GM18858 (cell line): ENCODE data around the gene IGF2.

Experiments used
- ATAC-seq: cut with Tn5 transposase; IDR thresholded peaks from one replicate; pipeline ENCODE4 v1.9.1; 2021; ENCODE audit not compliant: unreplicated experiment

IGF2 gene

DNA sequence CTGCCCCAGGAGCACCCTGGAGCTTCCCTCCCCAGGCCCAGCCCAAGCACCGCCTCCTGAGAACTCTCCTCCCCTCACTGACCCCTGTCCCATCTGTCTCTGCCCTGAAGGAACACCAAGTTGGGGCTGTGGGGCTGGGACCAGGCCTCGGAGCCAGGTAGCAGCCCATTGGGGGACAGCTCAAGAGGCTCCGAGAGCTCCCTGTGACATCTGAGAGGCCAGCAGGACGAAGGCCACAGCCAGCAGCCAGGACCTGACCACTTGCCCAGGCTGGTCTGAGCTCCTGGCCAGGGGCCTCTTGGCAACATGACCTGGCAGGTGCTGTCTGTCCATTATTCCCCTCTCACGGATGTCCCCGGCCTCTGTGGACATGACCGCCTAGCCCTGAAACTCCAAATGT lies 33.7 kb downstream of the IGF2 start:
- no peak for ATAC-seq

DNA sequence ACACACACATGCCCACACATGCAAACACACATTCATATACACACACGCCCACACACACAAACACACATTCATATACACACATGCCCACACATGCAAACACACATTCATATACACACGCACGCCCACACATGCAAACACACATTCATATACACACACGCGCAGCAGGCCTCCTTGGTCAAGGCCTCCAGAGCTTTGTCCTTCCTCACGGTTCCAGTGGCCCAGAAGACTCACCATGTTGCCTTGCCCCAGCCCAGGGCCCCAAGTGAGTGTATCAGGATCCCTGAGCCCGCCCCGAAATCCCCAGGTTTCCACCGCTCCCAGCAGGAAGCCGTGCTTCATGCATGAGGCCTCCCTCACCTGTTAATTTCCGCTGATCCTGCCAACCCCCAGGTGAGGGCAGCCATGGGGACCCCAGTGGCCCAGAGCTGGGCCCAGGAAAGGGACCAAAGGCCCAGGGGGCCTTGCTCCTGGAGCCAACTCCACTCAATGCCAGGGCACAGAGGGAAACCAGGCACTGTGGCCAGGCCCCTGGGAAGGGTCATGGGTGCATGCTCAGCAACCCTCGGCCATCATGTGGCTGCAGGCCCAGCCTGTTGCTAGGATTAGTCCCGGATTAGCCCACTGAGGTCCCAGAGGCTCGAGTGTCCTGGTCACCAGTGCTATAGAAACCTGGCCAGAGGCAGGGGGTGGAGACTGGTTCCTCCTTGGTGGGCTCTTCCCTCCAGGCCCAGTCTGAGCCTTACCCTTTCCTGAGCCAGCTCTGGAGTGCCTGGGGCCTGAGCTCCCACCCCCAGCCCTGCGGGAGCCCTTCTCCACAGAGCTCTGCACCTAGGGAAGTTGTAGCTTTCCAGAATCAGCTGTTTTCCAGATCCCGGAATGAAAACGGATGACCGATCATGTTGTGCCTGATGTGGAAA lies 34.4 kb downstream of the IGF2 start:
- ATAC-seq, result no peak

DNA sequence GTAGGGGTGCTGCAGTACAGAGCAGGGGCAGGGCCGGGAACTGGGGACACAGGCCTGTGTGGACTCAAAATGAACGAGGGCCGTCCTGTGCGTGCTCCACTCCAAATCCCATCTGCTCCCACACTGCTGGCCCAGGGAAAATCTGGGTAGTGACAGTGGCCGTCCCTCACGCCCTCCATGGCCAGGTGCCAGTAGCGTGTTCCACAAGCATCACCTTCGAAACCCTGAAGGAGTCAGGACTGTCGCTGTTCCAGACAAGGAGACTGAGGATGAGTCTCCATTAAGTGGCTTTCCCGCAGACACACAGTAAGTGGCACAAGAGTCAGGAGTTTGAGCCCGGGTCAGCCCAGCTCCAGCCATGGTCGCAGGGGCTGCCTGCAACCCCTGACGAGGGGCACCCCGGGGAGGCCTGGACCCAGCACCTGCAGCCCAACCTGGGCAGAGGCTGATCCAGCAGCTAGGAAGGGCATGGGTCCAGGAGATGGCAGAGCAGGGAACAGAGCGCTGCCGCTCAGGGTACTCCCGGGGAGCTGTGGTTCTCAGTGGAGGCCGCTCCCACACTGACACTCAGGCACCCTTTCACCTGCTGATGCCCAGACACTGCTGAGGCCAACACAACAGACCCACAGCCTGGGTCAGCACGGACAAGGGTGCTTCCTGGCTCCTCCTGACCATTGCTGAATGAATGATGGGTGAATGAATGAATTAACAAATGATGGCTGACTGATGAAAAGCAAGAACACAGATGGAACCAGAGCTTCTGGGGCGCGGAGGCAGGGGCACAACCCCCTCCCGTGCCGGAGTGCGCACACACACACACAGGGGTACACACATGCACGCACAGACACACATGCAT lies 35.3 kb downstream of the IGF2 start:
- no peak for ATAC-seq

DNA sequence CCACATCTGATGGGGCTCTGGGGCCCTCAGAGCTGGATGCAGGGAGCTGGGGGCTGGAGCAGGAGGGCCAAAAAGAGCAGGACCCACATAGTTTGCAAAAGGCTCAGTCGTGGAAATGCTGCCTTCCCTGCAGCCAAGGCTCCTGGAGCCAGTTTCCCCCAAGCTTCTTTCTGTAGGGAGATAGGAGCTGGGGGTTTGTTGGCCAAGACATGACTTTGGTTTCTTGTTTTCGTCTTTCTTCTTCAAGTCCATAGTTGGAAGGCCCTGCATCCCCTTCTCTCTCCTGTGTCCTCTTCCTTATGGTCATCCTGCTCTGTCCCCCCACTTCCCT lies 36.3 kb downstream of the IGF2 start:
- ATAC-seq, result no peak

DNA sequence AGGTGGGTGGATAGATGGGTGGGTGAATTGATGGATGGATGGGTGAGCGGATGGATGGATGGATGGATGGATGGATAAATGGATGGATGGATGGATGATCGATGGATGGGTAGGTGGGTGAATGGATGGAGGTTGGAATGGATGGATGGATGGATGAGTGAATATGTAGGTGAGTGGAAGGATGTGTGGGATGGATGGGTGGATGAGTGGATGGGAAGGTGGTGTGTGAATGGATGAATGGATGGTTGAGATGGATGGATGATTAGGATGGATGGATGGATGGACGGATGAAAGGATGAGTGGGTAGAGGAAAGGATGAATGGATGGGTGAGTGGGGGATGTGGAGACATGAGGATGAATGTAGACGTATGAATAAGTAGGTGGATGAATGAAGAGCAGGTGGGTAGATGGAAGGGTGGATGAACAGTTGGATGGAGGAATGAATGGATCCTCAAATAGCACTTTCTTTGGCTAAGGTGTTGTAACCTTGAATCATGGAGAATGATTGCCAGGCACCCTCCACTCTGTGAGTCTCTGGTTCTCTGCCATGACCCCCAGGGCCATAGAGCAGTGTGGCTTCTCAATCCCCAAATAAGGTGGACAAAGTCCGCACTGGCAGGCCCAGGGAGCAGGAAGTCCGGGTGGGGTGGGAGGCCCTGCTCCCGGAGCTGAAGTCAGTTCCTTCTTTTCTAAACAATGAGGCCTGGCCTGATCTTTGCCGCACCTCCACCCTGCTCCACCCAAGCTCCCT lies 36.9 kb downstream of the IGF2 start:
- no peak for ATAC-seq

DNA sequence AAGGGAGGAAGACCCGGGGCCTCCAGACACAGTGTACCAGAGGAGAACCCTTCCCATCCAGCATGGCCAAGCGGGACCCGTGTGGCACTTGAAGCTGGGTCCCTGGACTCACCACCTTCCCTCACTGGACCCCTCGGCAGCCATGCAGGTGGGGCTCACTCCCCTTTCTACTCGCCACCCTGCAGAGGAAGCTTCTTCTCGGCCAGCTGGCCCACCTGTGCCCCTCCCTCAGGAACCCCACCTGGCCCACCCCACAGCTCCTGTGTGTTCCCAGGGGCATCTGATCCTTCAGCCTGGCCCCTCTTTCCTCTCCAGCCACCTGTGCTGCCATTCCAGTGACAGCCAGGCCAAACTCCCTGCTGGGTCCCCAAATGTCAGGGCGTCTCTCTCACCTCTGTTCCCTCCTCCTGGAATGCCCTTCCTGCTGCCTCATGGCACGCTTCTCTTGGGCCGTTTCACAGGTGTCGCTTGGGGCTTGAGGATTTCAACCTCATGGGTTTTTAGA lies 38.0 kb downstream of the IGF2 start:
- no peak for ATAC-seq

DNA sequence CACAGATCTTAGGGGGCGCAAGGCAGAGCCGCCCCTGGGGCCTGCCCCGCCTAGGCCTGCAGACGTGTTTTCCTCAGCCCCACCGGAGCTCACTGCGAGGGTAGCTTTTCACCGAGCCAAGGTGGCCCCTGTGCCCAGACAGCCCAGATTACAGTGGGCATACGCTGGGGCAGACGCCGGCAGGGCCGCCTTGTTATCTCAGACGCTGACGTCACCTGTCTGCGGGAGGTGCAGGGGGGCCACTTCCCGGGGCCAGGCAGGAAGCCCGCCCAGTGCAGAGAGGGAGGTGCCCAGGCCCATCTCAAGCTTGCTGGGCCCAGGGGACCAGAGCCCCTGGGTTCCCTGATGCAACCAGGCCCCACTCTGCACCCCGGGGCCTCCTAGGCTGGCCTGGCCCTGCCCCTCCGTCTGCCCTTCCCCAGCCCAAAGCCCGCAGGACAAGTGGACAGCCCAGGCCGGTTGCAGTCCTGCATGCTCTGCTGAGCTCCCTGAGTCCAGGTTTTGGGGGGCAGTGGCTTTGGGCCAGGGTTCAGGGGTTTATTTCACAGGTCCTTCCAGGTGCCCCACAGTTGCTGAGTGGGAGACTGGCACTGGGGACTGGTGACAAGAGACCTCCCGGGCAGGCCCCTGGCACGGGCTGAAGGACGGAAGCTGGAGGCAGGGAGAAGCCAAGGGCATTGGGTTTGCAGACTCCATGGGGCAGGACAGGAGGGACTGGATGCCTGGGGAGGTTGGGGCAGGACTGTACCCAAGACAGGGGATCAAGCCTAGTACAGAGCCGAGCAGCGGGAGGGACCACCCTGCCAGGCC lies 38.6 kb downstream of the IGF2 start:
- no peak for ATAC-seq

DNA sequence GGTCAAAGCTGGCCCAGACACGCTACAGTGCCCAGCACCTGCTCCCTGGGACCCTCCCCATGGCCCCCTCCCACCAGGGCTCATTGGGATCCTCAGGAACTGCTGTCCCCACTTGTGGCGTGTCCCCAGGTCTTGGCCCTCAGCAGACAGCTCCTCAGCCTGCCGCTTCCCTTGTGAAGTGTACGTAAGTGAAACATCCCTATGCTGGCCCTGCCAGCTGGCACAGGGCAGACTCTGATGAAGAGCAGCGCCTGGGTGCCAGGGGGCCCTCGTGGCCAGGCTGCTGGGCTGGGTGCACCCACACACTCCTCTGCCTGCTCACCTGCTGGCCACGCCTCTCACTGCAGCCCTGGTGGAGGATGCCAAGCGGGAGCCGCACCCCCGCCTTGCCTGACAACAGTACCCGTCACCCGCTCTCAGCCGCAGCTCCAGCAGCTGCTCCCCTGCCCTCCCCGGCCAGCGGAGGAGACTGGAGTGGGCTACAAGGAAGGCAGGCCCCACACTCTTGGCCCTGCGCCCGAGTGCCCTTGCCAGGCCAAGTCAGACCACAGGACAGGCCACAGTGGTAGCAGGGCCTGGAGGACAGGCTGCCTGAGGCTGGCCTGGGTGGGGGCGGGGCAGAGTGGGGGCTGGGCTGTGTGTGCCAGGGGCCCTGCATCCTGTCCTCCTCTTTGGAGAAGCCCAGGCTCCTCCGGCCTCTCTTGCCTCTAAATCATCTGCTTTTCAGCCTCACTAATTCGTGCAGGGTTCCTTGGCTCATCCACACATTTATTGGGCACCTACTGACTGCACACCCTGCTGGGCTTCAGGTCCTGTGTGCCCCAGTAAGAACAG lies 39.5 kb downstream of the IGF2 start:
- no peak for ATAC-seq

DNA sequence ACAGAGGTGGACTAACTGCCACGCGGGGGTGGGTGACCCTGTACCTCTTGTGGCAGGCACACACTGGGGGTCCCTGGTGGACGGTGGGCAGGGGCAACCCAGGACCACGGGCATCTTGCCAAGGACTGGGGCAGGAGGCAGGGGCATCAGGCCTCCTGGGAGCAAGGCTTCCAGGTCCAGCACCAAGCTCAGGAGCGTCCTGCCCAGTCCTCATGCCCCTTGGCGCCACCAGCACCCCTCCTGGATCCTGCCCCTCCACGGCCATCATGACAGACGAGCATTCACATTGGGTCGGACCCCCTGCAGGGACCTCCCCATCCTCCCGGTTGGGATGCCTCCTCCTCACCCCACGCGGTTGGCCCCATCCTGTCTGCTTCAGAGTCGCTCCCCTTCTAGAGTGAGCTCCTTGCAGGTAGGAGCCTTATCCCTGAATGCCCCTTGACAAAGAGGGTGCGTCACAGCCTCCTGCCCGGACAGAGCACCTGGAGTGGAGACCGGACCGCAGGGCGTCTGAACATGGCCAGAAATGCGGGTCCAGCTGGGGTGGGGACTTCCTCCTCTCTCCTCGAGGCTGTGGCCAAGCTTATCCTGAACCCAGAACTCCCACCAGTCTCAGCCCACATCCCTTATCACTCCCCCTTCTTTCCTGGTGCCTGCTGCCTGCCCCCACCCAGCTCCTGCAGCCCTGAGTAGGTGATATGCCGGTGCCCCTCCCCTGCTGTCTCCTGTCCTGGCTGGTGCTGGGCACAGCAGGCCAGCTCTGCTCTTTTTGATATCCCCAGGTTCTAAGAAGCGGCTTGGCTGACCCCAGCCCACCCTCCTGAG lies 40.3 kb downstream of the IGF2 start:
- ATAC-seq, result no peak

DNA sequence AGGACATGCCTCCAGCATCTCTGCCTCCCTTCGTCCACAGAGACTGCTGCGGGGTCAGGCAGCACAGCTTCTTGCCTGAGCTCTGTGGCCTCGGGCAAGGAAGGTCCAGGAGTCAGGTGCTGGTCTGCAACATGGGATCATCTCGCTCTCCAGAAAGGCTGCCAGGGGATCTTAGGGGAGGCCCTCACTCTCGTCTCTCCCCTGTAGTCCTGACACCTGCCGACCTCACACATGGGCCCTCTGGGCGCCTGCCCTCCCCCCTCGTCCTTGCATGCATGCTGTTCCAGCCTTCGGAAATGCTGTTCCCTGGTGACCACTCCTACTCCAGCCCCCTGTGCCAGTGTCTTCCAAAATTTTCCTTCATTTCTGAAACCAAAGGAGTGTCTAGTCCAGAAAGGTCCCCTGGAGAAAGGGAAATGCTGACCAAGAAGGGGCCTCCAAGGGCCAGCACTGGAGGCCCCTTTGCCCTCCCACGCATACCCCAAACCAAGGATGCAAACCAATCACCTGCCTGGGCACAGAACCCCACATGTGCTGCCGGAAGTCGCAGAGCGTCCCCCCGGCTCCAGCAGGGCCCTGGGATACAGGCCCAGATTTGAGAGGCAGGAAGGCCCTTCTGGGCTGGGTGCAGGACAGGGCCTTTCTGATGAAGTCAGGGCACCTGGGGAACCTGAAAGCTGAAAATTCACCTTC lies 41.0 kb downstream of the IGF2 start:
- no peak for ATAC-seq

DNA sequence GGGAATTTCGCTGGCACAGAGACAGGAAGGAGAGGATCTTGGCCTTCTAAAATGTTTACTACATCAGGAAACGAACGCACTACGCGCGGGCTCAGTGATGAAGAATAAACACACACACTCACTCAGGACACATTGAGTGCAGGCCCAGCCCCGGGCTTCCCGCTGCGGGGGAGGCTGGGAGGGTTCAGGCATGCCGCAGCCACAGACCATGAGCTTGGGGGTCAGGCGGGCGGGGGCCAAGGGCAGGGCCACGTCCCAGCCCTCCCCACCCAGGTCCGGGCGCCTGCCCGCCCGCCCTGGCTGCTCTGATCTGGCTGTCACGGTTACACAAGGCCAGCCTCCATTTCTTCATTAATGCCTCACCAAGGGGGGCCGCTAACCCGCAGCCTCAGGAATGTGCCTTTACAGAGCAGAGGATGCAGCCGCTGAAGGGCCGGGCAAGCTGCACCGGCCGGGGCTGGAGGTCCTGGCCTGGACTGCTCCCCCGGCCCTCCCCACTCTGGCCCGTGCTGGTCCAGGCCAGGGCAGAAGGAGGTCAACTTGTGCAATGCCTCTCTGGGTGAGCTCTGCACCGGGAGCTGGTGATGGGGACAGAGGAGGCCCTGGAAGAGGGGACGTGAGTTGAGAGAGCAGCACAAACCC lies 41.7 kb downstream of the IGF2 start:
- no peak for ATAC-seq

DNA sequence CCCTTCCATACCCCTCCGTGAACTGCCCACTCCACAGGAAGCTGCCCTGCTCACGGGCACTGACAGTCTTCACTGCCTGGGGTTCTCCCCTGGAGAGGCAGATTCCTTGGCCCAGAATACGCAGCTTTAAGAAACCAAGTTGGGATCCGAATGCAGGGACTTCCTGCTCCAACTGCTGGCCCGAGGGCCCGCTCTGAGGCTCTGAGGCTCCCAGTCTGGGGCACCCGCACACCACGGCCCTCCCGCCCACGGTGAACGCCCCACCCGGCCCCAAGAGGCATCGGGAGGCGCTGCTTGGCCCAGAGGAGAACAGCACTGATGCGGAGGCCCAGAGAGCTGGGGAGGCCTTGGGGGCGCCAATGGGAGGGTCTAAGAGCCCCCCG lies 42.3 kb downstream of the IGF2 start:
- no peak for ATAC-seq

DNA sequence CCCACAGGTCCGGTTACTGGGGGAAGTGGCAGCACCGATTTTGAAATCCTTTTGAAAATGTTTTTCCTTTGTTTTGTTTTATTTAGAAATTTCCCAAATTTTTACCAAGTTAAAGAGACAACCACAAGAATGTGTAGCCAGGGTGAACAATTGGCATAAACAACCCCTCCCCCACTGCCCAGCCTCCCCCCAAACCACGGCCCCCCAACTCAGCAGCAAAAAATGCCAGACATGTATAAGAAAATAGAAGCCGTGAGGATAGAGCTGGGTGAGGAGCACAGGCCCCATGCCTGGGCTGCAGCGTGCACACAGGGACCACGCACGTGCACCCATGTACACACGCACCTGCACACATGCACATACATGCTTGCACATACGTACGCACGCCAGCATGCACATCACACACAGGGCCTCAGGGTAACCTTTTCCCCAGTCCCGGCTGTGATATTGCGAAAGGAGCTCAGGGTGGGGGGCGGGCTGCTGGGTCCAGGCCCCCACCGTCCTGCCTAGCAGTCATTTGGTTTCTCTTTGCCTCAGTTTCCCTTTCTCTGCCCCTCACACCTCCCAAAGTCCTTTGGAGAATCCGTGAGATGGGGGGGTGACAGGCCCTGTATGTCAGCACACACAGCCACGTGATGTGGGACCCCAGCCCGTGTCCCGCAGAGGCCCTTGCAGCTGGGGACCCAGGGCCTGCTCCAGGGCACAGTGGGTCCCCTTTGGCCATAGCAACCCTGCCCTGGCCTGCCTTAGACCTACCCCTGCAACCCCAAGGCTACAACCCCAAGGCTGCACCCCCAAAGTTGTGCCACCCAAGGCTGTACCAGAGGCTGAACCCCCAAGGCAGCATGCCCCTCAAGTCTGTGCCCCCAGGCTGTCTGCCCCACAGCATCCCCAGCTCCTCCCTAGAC lies 42.9 kb downstream of the IGF2 start:
- ATAC-seq, result no peak

DNA sequence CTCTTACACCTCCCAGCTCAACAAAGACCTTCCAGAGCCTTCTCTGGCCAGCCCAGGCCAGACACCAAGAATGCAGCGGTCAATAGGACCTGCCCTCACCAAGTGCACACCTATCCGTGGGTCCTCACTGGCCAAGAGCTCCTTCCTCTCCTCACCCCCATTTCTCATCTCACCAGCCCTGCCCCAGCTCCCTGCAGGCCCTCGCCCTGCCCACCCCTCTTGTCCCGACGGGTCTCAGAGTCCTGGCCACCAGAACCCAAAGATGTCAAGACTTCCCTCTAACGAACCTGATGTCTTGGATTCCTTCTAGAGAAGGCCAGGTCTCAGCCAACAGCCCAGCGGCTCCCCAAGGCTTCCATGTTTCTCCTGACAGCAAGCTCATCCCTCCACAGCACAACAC lies 43.6 kb downstream of the IGF2 start:
- no peak for ATAC-seq

DNA sequence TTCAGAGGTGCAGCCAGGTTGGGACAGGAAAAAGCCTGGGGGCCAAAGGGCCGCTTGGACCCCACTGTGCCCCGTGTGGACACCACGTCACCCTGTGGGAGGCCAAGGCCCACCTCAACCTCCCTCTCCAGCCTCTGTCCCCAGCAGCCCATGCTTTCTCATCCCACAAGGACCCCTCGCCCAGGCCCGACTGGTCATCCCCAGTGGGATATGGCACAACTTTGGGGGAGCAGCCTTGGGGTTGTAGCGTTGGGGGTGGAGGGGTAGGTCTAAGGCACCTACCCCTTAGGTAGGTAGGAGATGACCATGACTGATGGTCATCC lies 44.0 kb downstream of the IGF2 start:
- no peak for ATAC-seq

DNA sequence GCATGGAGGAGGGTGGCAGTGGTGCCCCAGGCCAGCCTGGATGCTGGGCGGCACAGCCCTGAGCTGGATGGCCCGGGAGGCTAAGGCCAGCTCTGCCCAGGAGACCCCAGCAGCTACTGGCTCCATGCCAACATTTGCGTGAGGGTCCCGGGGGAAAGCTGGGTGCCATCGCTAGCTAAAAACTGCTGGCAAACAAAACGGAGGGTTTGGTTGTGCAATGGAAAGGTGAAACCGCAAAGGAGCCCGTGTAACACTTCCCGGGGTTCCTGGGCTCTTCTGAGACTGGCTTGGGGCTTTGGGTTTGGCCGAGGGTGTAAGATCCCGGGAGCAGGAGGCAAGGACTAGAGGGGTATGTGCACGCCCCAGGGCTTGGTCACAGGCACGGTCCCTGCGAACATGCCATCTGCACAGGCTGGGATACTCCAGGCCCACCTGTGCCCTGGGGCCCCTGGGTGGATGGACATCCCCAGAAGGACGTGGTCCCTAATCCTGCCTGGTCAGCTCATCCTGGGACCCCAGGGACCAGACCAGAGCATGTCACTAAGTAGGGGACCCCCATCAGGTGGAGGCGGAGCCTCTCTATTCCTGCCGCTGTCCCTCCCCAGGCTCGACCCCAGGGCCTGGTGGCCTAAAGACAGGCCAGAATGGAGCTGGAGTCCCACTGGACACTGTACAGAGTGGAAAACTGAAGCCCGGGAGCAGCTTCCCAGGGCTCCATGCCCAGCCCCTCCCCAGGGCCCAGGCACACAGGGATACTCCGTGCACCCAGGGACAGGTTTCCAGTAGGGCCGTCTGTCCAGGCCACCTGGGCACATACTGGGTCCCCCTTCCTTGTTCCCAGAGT lies 44.6 kb downstream of the IGF2 start:
- no peak for ATAC-seq
